Lung (tissue), 12 donors: Measurements from ENCODE around the gene NLRC3. TPM values are rescaled to one million over a fixed set of nuclear protein-coding genes. Genes with fewer than 3 reads are reported as not detected.
A peak's percentile ranks its signal among the peaks of the same experiment; 100 is the strongest.
"Not testable (repeated sequence)": the region's sequence is repeated elsewhere in the genome, so short reads cannot be mapped to it uniquely, and the experiment has no call there.

Experiments used
- ATAC-seq: fragments of 200-7000 bp; cut with Tn5 transposase; one replicate; pipeline ENCODE4 v1.9.1; 2020; ENCODE audit warnings: moderate number of reproducible peaks; ENCODE audit not compliant: insufficient read depth, low FRiP score
- DNase-seq, 3 donors: peaks; one replicate each; pipeline ENCODE4 v3.0.0-alpha.2; 2013 to 2017
- H3K27ac ChIP-seq, 2 donors: one replicate each; pipeline ENCODE4 v1.5.1; 2013; ENCODE audit warnings: mild to moderate bottlenecking in 2 of 2, moderate library complexity in 2 of 2, control low read depth in 1 of 2, inconsistent platforms in 1 of 2, low read depth in 1 of 2, low read length in 1 of 2
- H3K27me3 ChIP-seq, 3 donors: one replicate each; pipeline ENCODE4 v1.5.1; 2013; ENCODE audit warnings: low read length in 2 of 3; ENCODE audit not compliant: control insufficient read depth in 3 of 3, insufficient read depth in 3 of 3
- H3K36me3 ChIP-seq, 4 donors: one replicate each; pipeline ENCODE4 v1.5.1; 2013; ENCODE audit warnings: low read length in 4 of 4, mild to moderate bottlenecking in 1 of 4, moderate library complexity in 1 of 4; ENCODE audit not compliant: control insufficient read depth in 4 of 4, insufficient read depth in 4 of 4
- H3K4me1 ChIP-seq, 5 donors: one replicate each; pipeline ENCODE4 v1.5.1; 2013; ENCODE audit warnings: low read length in 5 of 5, mild to moderate bottlenecking in 2 of 5, moderate library complexity in 1 of 5; ENCODE audit not compliant: control insufficient read depth in 5 of 5, insufficient read depth in 5 of 5
- H3K4me3 ChIP-seq: one replicate; pipeline ENCODE4 v1.5.1; 2013; ENCODE audit warnings: mild to moderate bottlenecking, control low read depth, moderate library complexity
- H3K9ac ChIP-seq, 2 donors: one replicate each; pipeline ENCODE4 v1.5.1; 2013; ENCODE audit warnings: low read length in 2 of 2, control low read depth in 1 of 2; ENCODE audit not compliant: insufficient read depth in 1 of 2
- H3K9me3 ChIP-seq, 4 donors: one replicate each; pipeline ENCODE4 v1.5.1; 2013; ENCODE audit warnings: low read length in 3 of 4, mild to moderate bottlenecking in 1 of 4, moderate library complexity in 1 of 4; ENCODE audit not compliant: control insufficient read depth in 4 of 4, insufficient read depth in 3 of 4
- WGBS, 2 donors: extraction: QIAGEN DNeasy Blood & Tissue Kit; methylation state at CpG; one replicate each; pipeline ENCODE4 v1.1.7; 2013; 5-methylcytosine and 5-hydroxymethylcytosine counted together
- polyA plus RNA-seq, 2 donors: library from polyadenylated mRNA; stranded (reverse); fragments of 200-250 nt; gene quantifications; one replicate each; pipeline ENCODE4 v1.2.1, GENCODE V29; 2013
- total RNA-seq, 2 donors: library from RNA; depleted of rRNA in 1 of 2; stranded (reverse); fragments of >200 nt in 1 of 2; gene quantifications; one replicate each; pipeline ENCODE4 v1.2.1, GENCODE V29; 2014 to 2021
- TF ChIP-seq, protein P1 (sequence below): IDR thresholded peaks from 2 replicates; pipeline ENCODE4 v1.5.1; 2012; ENCODE audit warnings: mild to moderate bottlenecking; ENCODE audit errors: control extremely low read depth, extremely low read depth
- donor health status: control.
- donor health status: control.
- donor health status: Bipolar disorder and iron deficiency.
- donor health status: healthy.
- donor health status: DM: yes; HTN: yes; CAD: no.

NLRC3 gene
- total and polyA plus RNA-seq, 4 donors: 1.1 to 4.4 (median 2.5) TPM

GRCh38 chr16:3508736-3509135, 68.5 kb downstream of the NLRC3 start:
- peaks cover 20 to 40% (median 31%) of the 10 kb centered on the region in 4 donors for H3K36me3 ChIP-seq

GRCh38 chr16:3503523-3503922, 73.7 kb downstream of the NLRC3 start:
- no peak for ATAC-seq
- no peak for DNase-seq
- Histone ChIP-seq H3K9ac (no peak overlapping the region), H3K27ac (no peak overlapping the region), H3K36me3 (peaks cover 6 to 18% (median 7%) of the 10 kb centered on the region in 4 donors), H3K27me3 (no peaks in the 10 kb centered on the region), H3K9me3 (no peaks in the 10 kb centered on the region), H3K4me1 (peaks cover 6 to 13% (median 7%) of the 10 kb centered on the region in 5 donors), H3K4me3 (no peak overlapping the region)
- TF ChIP-seq, protein P1, sequence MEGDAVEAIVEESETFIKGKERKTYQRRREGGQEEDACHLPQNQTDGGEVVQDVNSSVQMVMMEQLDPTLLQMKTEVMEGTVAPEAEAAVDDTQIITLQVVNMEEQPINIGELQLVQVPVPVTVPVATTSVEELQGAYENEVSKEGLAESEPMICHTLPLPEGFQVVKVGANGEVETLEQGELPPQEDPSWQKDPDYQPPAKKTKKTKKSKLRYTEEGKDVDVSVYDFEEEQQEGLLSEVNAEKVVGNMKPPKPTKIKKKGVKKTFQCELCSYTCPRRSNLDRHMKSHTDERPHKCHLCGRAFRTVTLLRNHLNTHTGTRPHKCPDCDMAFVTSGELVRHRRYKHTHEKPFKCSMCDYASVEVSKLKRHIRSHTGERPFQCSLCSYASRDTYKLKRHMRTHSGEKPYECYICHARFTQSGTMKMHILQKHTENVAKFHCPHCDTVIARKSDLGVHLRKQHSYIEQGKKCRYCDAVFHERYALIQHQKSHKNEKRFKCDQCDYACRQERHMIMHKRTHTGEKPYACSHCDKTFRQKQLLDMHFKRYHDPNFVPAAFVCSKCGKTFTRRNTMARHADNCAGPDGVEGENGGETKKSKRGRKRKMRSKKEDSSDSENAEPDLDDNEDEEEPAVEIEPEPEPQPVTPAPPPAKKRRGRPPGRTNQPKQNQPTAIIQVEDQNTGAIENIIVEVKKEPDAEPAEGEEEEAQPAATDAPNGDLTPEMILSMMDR: no peak
- 75 to 77% methylated on average over 6 of the region's 6 CpGs for WGBS, 2 donors

More at GRCh38 chr16:3508736-3509135, 68.5 kb downstream of the NLRC3 start:
- Histone ChIP-seq H3K4me1 (no peaks in the 10 kb centered on the region), H3K9me3 (peaks cover 0 to 3% (median 0%) of the 10 kb centered on the region in 4 donors), H3K27me3 (no peaks in the 10 kb centered on the region), H3K4me3 (no peak overlapping the region), H3K9ac (no peak overlapping the region), H3K27ac (no peak overlapping the region)
- 94 to 97% methylated on average over 7 of the region's 7 CpGs for WGBS, 2 donors
- ATAC-seq (no peak), DNase-seq (no peak)
- TF ChIP-seq, protein P1: no peak

GRCh38 chr16:3501783-3502400, 75.3 kb downstream of the NLRC3 start:
- 79 to 84% methylated on average over 22 of the region's 22 CpGs for WGBS, 2 donors
- H3K9ac ChIP-seq: peak overlapping the region in 1 of 2 donors; percentile 42

GRCh38 chr16:3501412-3501761, 75.8 kb downstream of the NLRC3 start:
- peaks cover 1 to 11% (median 4%) of the 10 kb centered on the region in 4 donors for H3K36me3 ChIP-seq
- H3K9me3 ChIP-seq, DNase-seq, ATAC-seq, H3K27me3 ChIP-seq: not testable (repeated sequence)
- H3K4me1 ChIP-seq: peaks cover 6 to 13% (median 7%) of the 10 kb centered on the region in 5 donors
- WGBS, 2 donors: 11 to 19% methylated on average over 24 of the region's 24 CpGs
- H3K27ac ChIP-seq: peak overlapping the region; percentile 21 to 86
- H3K9ac ChIP-seq: peak overlapping the region in 1 of 2 donors; percentile 42
- H3K4me3 ChIP-seq: peak overlapping the region; percentile 73

More at GRCh38 chr16:3501783-3502400, 75.3 kb downstream of the NLRC3 start:
- Histone ChIP-seq H3K27ac (no peak overlapping the region), H3K4me1 (peaks cover 6 to 13% (median 7%) of the 10 kb centered on the region in 5 donors), H3K4me3 (no peak overlapping the region), H3K9me3 (no peaks in the 10 kb centered on the region), H3K36me3 (peaks cover 4 to 14% (median 5%) of the 10 kb centered on the region in 4 donors), H3K27me3 (no peaks in the 10 kb centered on the region)
- TF ChIP-seq, protein P1: no peak
- ATAC-seq (no peak), DNase-seq (no peak)
